Measurements from ENCODE around the gene TTLL6.

GRCh38 chr17:48816774-48817590 lies at the start of gene TTLL6:
- TF ChIP-seq POLR2A (IDR thresholded peaks at IDR 0.05) (no peak), CTCF (IDR thresholded peaks at IDR 0.05) (no peak)
